MM.1S (cell line): ENCODE data around the gene ATXN1.

Source experiments
- CTCF ChIP-seq: fragments of 300-600 bp; sonication (generic); IDR thresholded peaks from 2 replicates; pipeline ENCODE4 v1.5.1; 2016; ENCODE audit warnings: antibody characterized with exemption, low read length, mixed read lengths
- EZH2phosphoT487 ChIP-seq: fragments of 300-600 bp; sonication (generic); IDR thresholded peaks from 2 replicates; pipeline ENCODE4 v1.6.1; 2018; ENCODE audit warnings: antibody characterized with exemption, low read length

- no peak for TF ChIP-seq CTCF
- TF ChIP-seq EZH2phosphoT487 = no peak
Measured at GRCh38 chr6:16362296-16362695, 399.0 kb downstream of the ATXN1 start.
